GM12878 (cell line): Measurements from ENCODE around the gene SRPK2.

Source experiments
- POLR2AphosphoS5 ChIP-seq: IDR thresholded peaks from 2 replicates; pipeline ENCODE4 v1.6.1; 2011; ENCODE audit warnings: mild to moderate bottlenecking, low read length, inconsistent platforms
- TF ChIP-seq, protein P1 (sequence below), 3 experiments: IDR thresholded peaks in 2 of 3; conservative IDR thresholded peaks in 1 of 3; 2 replicates each; pipeline ENCODE4 v1.5.1; 2011; ENCODE audit warnings: low read depth in 3 of 3, low read length in 3 of 3, mild to moderate bottlenecking in 3 of 3, control low read depth in 2 of 3, moderate library complexity in 2 of 3, inconsistent platforms in 1 of 3, mixed read lengths in 1 of 3; ENCODE audit not compliant: control insufficient read depth in 2 of 3, insufficient read depth in 1 of 3; ENCODE audit errors: extremely low read depth in 1 of 3
- TF ChIP-seq, protein P2 (sequence below): fragments of 450-650 bp; IDR thresholded peaks from 2 replicates; pipeline ENCODE4 v1.6.1; 2017; ENCODE audit warnings: mild to moderate bottlenecking, moderate library complexity

- TF ChIP-seq, protein P1, sequence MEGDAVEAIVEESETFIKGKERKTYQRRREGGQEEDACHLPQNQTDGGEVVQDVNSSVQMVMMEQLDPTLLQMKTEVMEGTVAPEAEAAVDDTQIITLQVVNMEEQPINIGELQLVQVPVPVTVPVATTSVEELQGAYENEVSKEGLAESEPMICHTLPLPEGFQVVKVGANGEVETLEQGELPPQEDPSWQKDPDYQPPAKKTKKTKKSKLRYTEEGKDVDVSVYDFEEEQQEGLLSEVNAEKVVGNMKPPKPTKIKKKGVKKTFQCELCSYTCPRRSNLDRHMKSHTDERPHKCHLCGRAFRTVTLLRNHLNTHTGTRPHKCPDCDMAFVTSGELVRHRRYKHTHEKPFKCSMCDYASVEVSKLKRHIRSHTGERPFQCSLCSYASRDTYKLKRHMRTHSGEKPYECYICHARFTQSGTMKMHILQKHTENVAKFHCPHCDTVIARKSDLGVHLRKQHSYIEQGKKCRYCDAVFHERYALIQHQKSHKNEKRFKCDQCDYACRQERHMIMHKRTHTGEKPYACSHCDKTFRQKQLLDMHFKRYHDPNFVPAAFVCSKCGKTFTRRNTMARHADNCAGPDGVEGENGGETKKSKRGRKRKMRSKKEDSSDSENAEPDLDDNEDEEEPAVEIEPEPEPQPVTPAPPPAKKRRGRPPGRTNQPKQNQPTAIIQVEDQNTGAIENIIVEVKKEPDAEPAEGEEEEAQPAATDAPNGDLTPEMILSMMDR (IDR thresholded peaks at IDR 0.05 in 2 of 3, conservative IDR thresholded peaks at IDR 0.05 in 1 of 3; ENCODE audit: control insufficient read depth in 2 of 3, extremely low read depth in 1 of 3, insufficient read depth in 1 of 3, low read depth in 3 of 3, low read length in 3 of 3): no peak
- no peak for TF ChIP-seq POLR2AphosphoS5
- TF ChIP-seq, protein P2, sequence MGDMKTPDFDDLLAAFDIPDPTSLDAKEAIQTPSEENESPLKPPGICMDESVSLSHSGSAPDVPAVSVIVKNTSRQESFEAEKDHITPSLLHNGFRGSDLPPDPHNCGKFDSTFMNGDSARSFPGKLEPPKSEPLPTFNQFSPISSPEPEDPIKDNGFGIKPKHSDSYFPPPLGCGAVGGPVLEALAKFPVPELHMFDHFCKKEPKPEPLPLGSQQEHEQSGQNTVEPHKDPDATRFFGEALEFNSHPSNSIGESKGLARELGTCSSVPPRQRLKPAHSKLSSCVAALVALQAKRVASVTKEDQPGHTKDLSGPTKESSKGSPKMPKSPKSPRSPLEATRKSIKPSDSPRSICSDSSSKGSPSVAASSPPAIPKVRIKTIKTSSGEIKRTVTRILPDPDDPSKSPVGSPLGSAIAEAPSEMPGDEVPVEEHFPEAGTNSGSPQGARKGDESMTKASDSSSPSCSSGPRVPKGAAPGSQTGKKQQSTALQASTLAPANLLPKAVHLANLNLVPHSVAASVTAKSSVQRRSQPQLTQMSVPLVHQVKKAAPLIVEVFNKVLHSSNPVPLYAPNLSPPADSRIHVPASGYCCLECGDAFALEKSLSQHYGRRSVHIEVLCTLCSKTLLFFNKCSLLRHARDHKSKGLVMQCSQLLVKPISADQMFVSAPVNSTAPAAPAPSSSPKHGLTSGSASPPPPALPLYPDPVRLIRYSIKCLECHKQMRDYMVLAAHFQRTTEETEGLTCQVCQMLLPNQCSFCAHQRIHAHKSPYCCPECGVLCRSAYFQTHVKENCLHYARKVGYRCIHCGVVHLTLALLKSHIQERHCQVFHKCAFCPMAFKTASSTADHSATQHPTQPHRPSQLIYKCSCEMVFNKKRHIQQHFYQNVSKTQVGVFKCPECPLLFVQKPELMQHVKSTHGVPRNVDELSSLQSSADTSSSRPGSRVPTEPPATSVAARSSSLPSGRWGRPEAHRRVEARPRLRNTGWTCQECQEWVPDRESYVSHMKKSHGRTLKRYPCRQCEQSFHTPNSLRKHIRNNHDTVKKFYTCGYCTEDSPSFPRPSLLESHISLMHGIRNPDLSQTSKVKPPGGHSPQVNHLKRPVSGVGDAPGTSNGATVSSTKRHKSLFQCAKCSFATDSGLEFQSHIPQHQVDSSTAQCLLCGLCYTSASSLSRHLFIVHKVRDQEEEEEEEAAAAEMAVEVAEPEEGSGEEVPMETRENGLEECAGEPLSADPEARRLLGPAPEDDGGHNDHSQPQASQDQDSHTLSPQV: no peak
Measured at GRCh38 chr7:105087981-105088380, 300.7 kb downstream of the SRPK2 start.
